ENCODE measurements around the gene RPTOR.

The RPTOR gene

GRCh38 chr17:80826346-80826954 lies 281.8 kb downstream of the RPTOR start:
- no peak for TF ChIP-seq CTCF (IDR thresholded peaks at IDR 0.05; ENCODE audit: borderline replicate concordance, control extremely low read depth, extremely low read depth, insufficient read depth, missing control alignments)
- in situ Hi-C loops (cut with MboI; ENCODE audit: low sequenced_read_pairs, unreplicated experiment), result no loop called here
- no peak for DNase-seq (ENCODE audit: low spot score)

- no peak for TF ChIP-seq CTCF (IDR thresholded peaks at IDR 0.05; ENCODE audit: borderline replicate concordance, control extremely low read depth, extremely low read depth, insufficient read depth, missing control alignments)
Observed at GRCh38 chr17:80826955-80827645, 282.5 kb downstream of the RPTOR start.

GRCh38 chr17:80827646-80828643 lies 283.3 kb downstream of the RPTOR start:
- in situ Hi-C loops (cut with MboI; ENCODE audit: low sequenced_read_pairs, unreplicated experiment), result no loop called here
- no peak for DNase-seq (ENCODE audit: low spot score)
- no peak for TF ChIP-seq CTCF (IDR thresholded peaks at IDR 0.05; ENCODE audit: borderline replicate concordance, control extremely low read depth, extremely low read depth, insufficient read depth, missing control alignments)

More at GRCh38 chr17:80826955-80827645, 282.5 kb downstream of the RPTOR start:
- in situ Hi-C loops (cut with MboI; ENCODE audit: low sequenced_read_pairs, unreplicated experiment), result no loop called here
- DNase-seq (ENCODE audit: low spot score), result no peak

GRCh38 chr17:80829166-80829813 lies 284.7 kb downstream of the RPTOR start:
- no peak for TF ChIP-seq CTCF (IDR thresholded peaks at IDR 0.05; ENCODE audit: borderline replicate concordance, control extremely low read depth, extremely low read depth, insufficient read depth, missing control alignments)
- in situ Hi-C loops (cut with MboI; ENCODE audit: low sequenced_read_pairs, unreplicated experiment), result no loop called here

GRCh38 chr17:80830020-80830780 lies 285.6 kb downstream of the RPTOR start:
- TF ChIP-seq CTCF (IDR thresholded peaks at IDR 0.05; ENCODE audit: borderline replicate concordance, control extremely low read depth, extremely low read depth, insufficient read depth, missing control alignments), result no peak
- in situ Hi-C loops (cut with MboI; ENCODE audit: low sequenced_read_pairs, unreplicated experiment), result no loop called here
- DNase-seq (ENCODE audit: low spot score), result no peak

More at GRCh38 chr17:80829166-80829813, 284.7 kb downstream of the RPTOR start:
- no peak for DNase-seq (ENCODE audit: low spot score)

All from GM13976 (cell line).